Fibroblast of lung (primary cell): ENCODE measurements around the gene MRPS5. TPM values are rescaled to one million over a fixed set of nuclear protein-coding genes. Genes with fewer than 3 reads are reported as not detected.

Experiments used
- DNase-seq, 2 donors: peaks; one replicate each; pipeline versions ENCODE4 v3.0.0 to v3.0.0-alpha.2; 2010; ENCODE audit warnings: low read depth in 2 of 2
- H2AFZ ChIP-seq: 2 replicates; pipeline ENCODE4 v1.5.1; 2012; ENCODE audit warnings: low read length, control low read depth, inconsistent platforms
- H3K27ac ChIP-seq: 2 replicates; pipeline ENCODE4 v1.5.1; 2011; ENCODE audit warnings: low read length, control low read depth; ENCODE audit not compliant: insufficient read depth
- H3K27me3 ChIP-seq: 2 replicates; pipeline ENCODE4 v1.5.1; 2011; ENCODE audit warnings: mild to moderate bottlenecking, low read length; ENCODE audit not compliant: control insufficient read depth, insufficient read depth
- H3K36me3 ChIP-seq: 2 replicates; pipeline ENCODE4 v1.5.1; 2011; ENCODE audit warnings: low read length; ENCODE audit not compliant: control insufficient read depth, insufficient read depth
- H3K4me1 ChIP-seq: 2 replicates; pipeline ENCODE4 v1.5.1; 2011; ENCODE audit warnings: low read length; ENCODE audit not compliant: control insufficient read depth, insufficient read depth; ENCODE audit errors: extremely low read depth
- H3K4me2 ChIP-seq: 2 replicates; pipeline ENCODE4 v1.5.1; 2011; ENCODE audit warnings: low read length, control low read depth; ENCODE audit not compliant: insufficient read depth; ENCODE audit errors: extremely low read depth
- H3K4me3 ChIP-seq, 4 experiments: fragments of 200-600 bp in 1 of 4; sonication (generic) in 1 of 4; replicated peaks in 1 of 4; 2 replicates each; pipeline ENCODE4 v1.5.1; 2011 to 2016; ENCODE audit warnings: low read length in 4 of 4, low read depth in 3 of 4, mild to moderate bottlenecking in 3 of 4, control low read depth in 2 of 4, inconsistent platforms in 1 of 4, mixed read lengths in 1 of 4; ENCODE audit not compliant: insufficient read depth in 1 of 4; ENCODE audit errors: control extremely low read depth in 1 of 4
- H3K79me2 ChIP-seq: 2 replicates; pipeline ENCODE4 v1.5.1; 2012; ENCODE audit warnings: mild to moderate bottlenecking, low read length, inconsistent platforms; ENCODE audit not compliant: control insufficient read depth, insufficient read depth
- H3K9ac ChIP-seq: 2 replicates; pipeline ENCODE4 v1.5.1; 2011; ENCODE audit warnings: mild to moderate bottlenecking, low read length, control low read depth; ENCODE audit not compliant: insufficient read depth
- H3K9me3 ChIP-seq: 2 replicates; pipeline ENCODE4 v1.5.1; 2012; ENCODE audit warnings: low read depth, low read length; ENCODE audit not compliant: control insufficient read depth, insufficient read depth
- H4K20me1 ChIP-seq: 2 replicates; pipeline ENCODE4 v1.5.1; 2011; ENCODE audit warnings: low read length; ENCODE audit not compliant: control insufficient read depth, insufficient read depth; ENCODE audit errors: extremely low read depth
- CTCF ChIP-seq, 2 donors: IDR thresholded peaks in 1 of 2; conservative IDR thresholded peaks in 1 of 2; 1 replicate in 1 of 2; 2 replicates in 1 of 2; pipeline ENCODE4 v1.5.1; 2011 to 2012; ENCODE audit warnings: low read length in 2 of 2, control low read depth in 1 of 2, inconsistent platforms in 1 of 2, low read depth in 1 of 2, mild to moderate bottlenecking in 1 of 2
- EZH2 ChIP-seq: IDR thresholded peaks from 2 replicates; pipeline ENCODE4 v1.5.1; 2012; ENCODE audit warnings: low read length, control low read depth, mild to moderate bottlenecking; ENCODE audit errors: missing control alignments
- polyA plus RNA-seq, 2 donors: library from polyadenylated mRNA; depleted of rRNA in 1 of 2; stranded (reverse) in 1 of 2; unstranded in 1 of 2; fragments of >200 nt; gene quantifications; 2 replicates each; pipeline ENCODE4 v1.2.1, GENCODE V29; 2011 to 2012; ENCODE audit warnings: missing spikeins in 1 of 2
- total RNA-seq: library from RNA; depleted of rRNA; stranded (reverse); fragments of >200 nt; gene quantifications from 2 replicates; pipeline ENCODE4 v1.2.1, GENCODE V29; 2014

Gene MRPS5
- total and polyA plus RNA-seq, 2 donors (not counting 1 experiment from before 2014, with no cell fraction given) = 46.2 to 61.1 TPM

DNA sequence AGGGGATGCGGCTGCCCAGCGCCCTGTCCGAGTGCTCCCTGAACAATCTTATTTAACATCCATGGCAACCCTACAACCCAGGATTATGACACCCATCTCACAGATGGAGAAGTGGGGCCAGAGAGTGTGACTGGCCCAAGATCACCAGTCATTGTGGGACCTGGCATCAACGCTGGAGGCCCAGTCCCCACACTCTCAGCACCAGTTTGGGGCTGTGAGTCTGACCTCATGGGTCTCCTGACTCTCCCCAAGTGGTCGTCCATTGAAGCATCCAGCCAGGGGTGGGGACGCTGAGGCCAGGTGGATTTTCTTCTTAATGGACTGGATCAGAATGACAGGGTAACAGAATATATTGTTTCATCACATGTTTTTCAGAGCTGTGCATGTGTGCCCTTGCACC is 71.6 kb downstream of the MRPS5 start:
- Histone ChIP-seq H4K20me1 (no peaks in the 10 kb centered on the region), H3K36me3 (no peaks in the 10 kb centered on the region), H3K27ac (no peak overlapping the region), H3K4me2 (no peak overlapping the region), H3K9ac (no peak overlapping the region), H3K27me3 (no peaks in the 10 kb centered on the region), H3K4me1 (no peaks in the 10 kb centered on the region), H3K79me2 (no peaks in the 10 kb centered on the region), H3K9me3 (no peaks in the 10 kb centered on the region), H3K4me3 (no peak overlapping the region), H2AFZ (no peak overlapping the region)
- DNase-seq = no peak
- no peak for TF ChIP-seq EZH2
- no peak for TF ChIP-seq CTCF (conservative IDR thresholded peaks at IDR 0.05 in 1 of 2, IDR thresholded peaks at IDR 0.05 in 1 of 2; ENCODE audit: low read depth in 1 of 2, low read length in 2 of 2)

DNA sequence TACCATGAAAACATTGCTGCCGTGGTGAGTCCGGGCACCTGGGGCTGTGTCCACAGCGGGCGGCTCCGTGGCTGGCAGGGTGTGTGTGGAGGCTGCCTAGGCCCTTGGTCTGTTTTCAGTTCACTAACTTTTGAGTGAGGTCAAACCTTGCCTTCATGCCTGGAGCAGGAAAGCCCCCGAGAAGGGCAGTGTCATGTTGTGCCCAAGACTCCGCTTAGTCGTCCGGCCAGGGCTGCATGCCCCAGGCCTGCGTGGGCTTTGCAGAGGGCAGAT is 72.0 kb downstream of the MRPS5 start:
- no peak overlapping the region for H3K4me2 ChIP-seq
- no peaks in the 10 kb centered on the region for H4K20me1 ChIP-seq
- no peak for TF ChIP-seq CTCF (conservative IDR thresholded peaks at IDR 0.05 in 1 of 2, IDR thresholded peaks at IDR 0.05 in 1 of 2; ENCODE audit: low read depth in 1 of 2, low read length in 2 of 2)
- TF ChIP-seq EZH2 = no peak
- H3K27ac ChIP-seq = no peak overlapping the region
- no peaks in the 10 kb centered on the region for H3K36me3 ChIP-seq
- no peaks in the 10 kb centered on the region for H3K4me1 ChIP-seq
- no peak overlapping the region for H3K4me3 ChIP-seq
- no peaks in the 10 kb centered on the region for H3K9me3 ChIP-seq
- H3K27me3 ChIP-seq = no peaks in the 10 kb centered on the region
- no peak overlapping the region for H2AFZ ChIP-seq
- no peaks in the 10 kb centered on the region for H3K79me2 ChIP-seq
- no peak overlapping the region for H3K9ac ChIP-seq
- no peak for DNase-seq

- no peak overlapping the region for H3K4me3 ChIP-seq
- H3K9ac ChIP-seq = no peak overlapping the region
- no peak overlapping the region for H3K4me2 ChIP-seq
- H3K79me2 ChIP-seq = no peaks in the 10 kb centered on the region
- no peaks in the 10 kb centered on the region for H3K4me1 ChIP-seq
- no peaks in the 10 kb centered on the region for H4K20me1 ChIP-seq
- TF ChIP-seq EZH2 (no peak), CTCF (conservative IDR thresholded peaks at IDR 0.05 in 1 of 2, IDR thresholded peaks at IDR 0.05 in 1 of 2; ENCODE audit: low read depth in 1 of 2, low read length in 2 of 2) (no peak)
- H3K27ac ChIP-seq = no peak overlapping the region
- no peaks in the 10 kb centered on the region for H3K27me3 ChIP-seq
- no peak for DNase-seq
- H2AFZ ChIP-seq = no peak overlapping the region
- H3K9me3 ChIP-seq = no peaks in the 10 kb centered on the region
- no peaks in the 10 kb centered on the region for H3K36me3 ChIP-seq
Observed at GRCh38 chr2:95048825-95049682, 72.6 kb downstream of the MRPS5 start.
